Neural cell (in vitro differentiated cells): ENCODE results near the gene SLC26A11. TPM values are rescaled to one million over a fixed set of nuclear protein-coding genes. Genes with fewer than 3 reads are reported as not detected.

ENCODE experiments used
- H2AFZ ChIP-seq: fragments of 200-600, 300-800 bp; sonication (generic), shearing (Covaris generic); 2 replicates; pipeline ENCODE4 v1.6.0; 2014; ENCODE audit warnings: low read depth, mild to moderate bottlenecking, antibody characterized with exemption, low read length, moderate library complexity
- H3F3A ChIP-seq: fragments of 200-600 bp; shearing (Covaris generic); 2 replicates; pipeline ENCODE4 v1.6.1; 2016; ENCODE audit warnings: mild to moderate bottlenecking, moderate library complexity, mixed read lengths, antibody characterized with exemption, low read length; ENCODE audit not compliant: insufficient read depth, poor library complexity, severe bottlenecking
- H3K27ac ChIP-seq: fragments of 200-600, 300-800 bp; sonication (generic), shearing (Covaris generic); 2 replicates; pipeline ENCODE4 v1.5.1; 2014; ENCODE audit warnings: mild to moderate bottlenecking, low read length, moderate library complexity
- H3K27me3 ChIP-seq: fragments of 300-800, 200-600 bp; sonication (generic), shearing (Covaris generic); 2 replicates; pipeline ENCODE4 v1.6.0; 2014; ENCODE audit warnings: mild to moderate bottlenecking, low read depth, low read length, moderate library complexity; ENCODE audit not compliant: insufficient read depth
- H3K36me3 ChIP-seq: fragments of 300-800, 200-600 bp; sonication (generic), shearing (Covaris generic); 2 replicates; pipeline ENCODE4 v1.5.1; 2014; ENCODE audit warnings: mild to moderate bottlenecking, antibody characterized with exemption, low read length, moderate library complexity; ENCODE audit not compliant: insufficient read depth
- H3K4me2 ChIP-seq: fragments of 300-800, 200-600 bp; sonication (generic), shearing (Covaris generic); 2 replicates; pipeline ENCODE4 v1.6.0; 2014; ENCODE audit warnings: mild to moderate bottlenecking, low read length
- H3K4me3 ChIP-seq: fragments of 300-800, 200-600 bp; sonication (generic), shearing (Covaris generic); 2 replicates; pipeline ENCODE4 v1.5.1; 2014; ENCODE audit warnings: mild to moderate bottlenecking, low read length, moderate library complexity
- H3K79me2 ChIP-seq: fragments of 200-600 bp; shearing (Covaris generic); replicated peaks from 2 replicates; pipeline ENCODE4 v1.6.0; 2014; ENCODE audit warnings: mild to moderate bottlenecking, low read length, moderate library complexity; ENCODE audit not compliant: insufficient read depth
- H3K9ac ChIP-seq: fragments of 300-800, 200-600 bp; sonication (generic), shearing (Covaris generic); 2 replicates; pipeline ENCODE4 v1.6.1; 2016; ENCODE audit warnings: mild to moderate bottlenecking, low read length, mixed read lengths
- H3K9me2 ChIP-seq: fragments of 200-600 bp; shearing (Covaris generic); 2 replicates; pipeline ENCODE4 v1.6.1; 2016; ENCODE audit warnings: mild to moderate bottlenecking, low read length, mixed read lengths; ENCODE audit not compliant: insufficient read depth
- H3K9me3 ChIP-seq: fragments of 200-600, 300-800 bp; sonication (generic), shearing (Covaris generic); 2 replicates; pipeline ENCODE4 v1.6.1; 2016; ENCODE audit warnings: mild to moderate bottlenecking, mixed run types, low read length, moderate library complexity, mixed read lengths
- H4K20me1 ChIP-seq: fragments of 200-600 bp; shearing (Covaris generic); 2 replicates; pipeline ENCODE4 v1.6.1; 2016; ENCODE audit warnings: mild to moderate bottlenecking, mixed run types; ENCODE audit not compliant: insufficient read depth
- CTCF ChIP-seq: fragments of 450-650 bp; IDR thresholded peaks from 2 replicates; pipeline ENCODE4 v1.5.1; 2014; ENCODE audit warnings: antibody characterized with exemption, mild to moderate bottlenecking, moderate library complexity; ENCODE audit not compliant: poor library complexity, severe bottlenecking
- EP300 ChIP-seq: fragments of 450-650 bp; conservative IDR thresholded peaks from 2 replicates; pipeline ENCODE4 v1.6.1; 2014; ENCODE audit warnings: antibody characterized with exemption, mild to moderate bottlenecking, moderate library complexity; ENCODE audit not compliant: poor library complexity, severe bottlenecking
- EZH2 ChIP-seq: fragments of 200-600, 300-800 bp; shearing (Covaris generic), sonication (generic); IDR thresholded peaks from 2 replicates; pipeline ENCODE4 v1.6.1; 2014; ENCODE audit warnings: antibody characterized with exemption, low read length, borderline replicate concordance, mild to moderate bottlenecking; ENCODE audit not compliant: insufficient read depth, poor library complexity, severe bottlenecking
- MXI1 ChIP-seq: fragments of 450-650 bp; conservative IDR thresholded peaks from 2 replicates; pipeline ENCODE4 v1.6.1; 2014; ENCODE audit warnings: antibody characterized with exemption, mild to moderate bottlenecking; ENCODE audit not compliant: poor library complexity, severe bottlenecking
- POLR2AphosphoS5 ChIP-seq: IDR thresholded peaks from 2 replicates; pipeline ENCODE4 v1.6.1; 2012
- RAD21 ChIP-seq: fragments of 450-650 bp; conservative IDR thresholded peaks from 2 replicates; pipeline ENCODE4 v1.6.1; 2014; ENCODE audit warnings: antibody characterized with exemption, mild to moderate bottlenecking, moderate library complexity
- REST ChIP-seq: IDR thresholded peaks from 2 replicates; pipeline ENCODE4 v1.6.1; 2012; ENCODE audit warnings: borderline replicate concordance
- SMC3 ChIP-seq: fragments of 450-650 bp; conservative IDR thresholded peaks from 2 replicates; pipeline ENCODE4 v1.6.1; 2014; ENCODE audit warnings: antibody characterized with exemption, mild to moderate bottlenecking, moderate library complexity; ENCODE audit not compliant: poor library complexity
- TAF1 ChIP-seq: IDR thresholded peaks from 2 replicates; pipeline ENCODE4 v1.6.1; 2012; ENCODE audit warnings: low read depth
- polyA plus RNA-seq: library from polyadenylated mRNA; depleted of rRNA; stranded (reverse); fragments of >200 nt; gene quantifications from 2 replicates; pipeline ENCODE4 v1.2.3, GENCODE V29; 2014

The SLC26A11 gene
- polyA plus RNA-seq, 1 donor from 2014 or later = 18.6 TPM

GRCh38 chr17:80223142-80223815, 3.1 kb downstream of the SLC26A11 start:
- Histone ChIP-seq H2AFZ (no peak overlapping the region), H3K27ac (no peak overlapping the region), H3K4me2 (no peak overlapping the region), H3K79me2 (no peaks in the 10 kb centered on the region), H3K9ac (no peak overlapping the region), H3K4me3 (no peak overlapping the region), H3F3A (no peaks in the 10 kb centered on the region), H4K20me1 (no peaks in the 10 kb centered on the region), H3K9me2 (no peaks in the 10 kb centered on the region), H3K36me3 (no peaks in the 10 kb centered on the region), H3K27me3 (no peaks in the 10 kb centered on the region), H3K9me3 (no peaks in the 10 kb centered on the region)
- TF ChIP-seq TAF1 (no peak), EP300 (no peak), SMC3 (no peak), RAD21 (no peak), REST (no peak), POLR2AphosphoS5 (no peak), EZH2 (no peak), MXI1 (no peak), CTCF (no peak)

- H3K27ac ChIP-seq = no peak overlapping the region
- H3K4me3 ChIP-seq = no peak overlapping the region
- no peaks in the 10 kb centered on the region for H3K79me2 ChIP-seq
- H3F3A ChIP-seq = no peaks in the 10 kb centered on the region
- H2AFZ ChIP-seq = no peak overlapping the region
- no peak overlapping the region for H3K9ac ChIP-seq
- no peaks in the 10 kb centered on the region for H3K27me3 ChIP-seq
- H4K20me1 ChIP-seq = no peaks in the 10 kb centered on the region
- H3K36me3 ChIP-seq = no peaks in the 10 kb centered on the region
- H3K9me2 ChIP-seq = no peaks in the 10 kb centered on the region
- H3K9me3 ChIP-seq = no peaks in the 10 kb centered on the region
- no peak overlapping the region for H3K4me2 ChIP-seq
- TF ChIP-seq TAF1 (no peak), CTCF (no peak), SMC3 (no peak), EZH2 (no peak), EP300 (no peak), REST (no peak), RAD21 (no peak), POLR2AphosphoS5 (no peak), MXI1 (no peak)
Observed at GRCh38 chr17:80223838-80224497, 3.7 kb downstream of the SLC26A11 start.
